ENCODE measurements around the gene RDH11. TPM values are rescaled to one million over a fixed set of nuclear protein-coding genes. Genes with fewer than 3 reads are reported as not detected.

The RDH11 gene, protein sequence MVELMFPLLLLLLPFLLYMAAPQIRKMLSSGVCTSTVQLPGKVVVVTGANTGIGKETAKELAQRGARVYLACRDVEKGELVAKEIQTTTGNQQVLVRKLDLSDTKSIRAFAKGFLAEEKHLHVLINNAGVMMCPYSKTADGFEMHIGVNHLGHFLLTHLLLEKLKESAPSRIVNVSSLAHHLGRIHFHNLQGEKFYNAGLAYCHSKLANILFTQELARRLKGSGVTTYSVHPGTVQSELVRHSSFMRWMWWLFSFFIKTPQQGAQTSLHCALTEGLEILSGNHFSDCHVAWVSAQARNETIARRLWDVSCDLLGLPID
- 13.9 TPM for total RNA-seq
- long read RNA-seq, transcript RDH11-201 (7 exons, 2,588 nt), result major isoform, 9 of 16 reads
- long read RNA-seq, partial matches to known transcripts, result 3 of 16 reads
- long read RNA-seq, other reads (novel, unspliced or antisense), result 2 of 16 reads

DNA sequence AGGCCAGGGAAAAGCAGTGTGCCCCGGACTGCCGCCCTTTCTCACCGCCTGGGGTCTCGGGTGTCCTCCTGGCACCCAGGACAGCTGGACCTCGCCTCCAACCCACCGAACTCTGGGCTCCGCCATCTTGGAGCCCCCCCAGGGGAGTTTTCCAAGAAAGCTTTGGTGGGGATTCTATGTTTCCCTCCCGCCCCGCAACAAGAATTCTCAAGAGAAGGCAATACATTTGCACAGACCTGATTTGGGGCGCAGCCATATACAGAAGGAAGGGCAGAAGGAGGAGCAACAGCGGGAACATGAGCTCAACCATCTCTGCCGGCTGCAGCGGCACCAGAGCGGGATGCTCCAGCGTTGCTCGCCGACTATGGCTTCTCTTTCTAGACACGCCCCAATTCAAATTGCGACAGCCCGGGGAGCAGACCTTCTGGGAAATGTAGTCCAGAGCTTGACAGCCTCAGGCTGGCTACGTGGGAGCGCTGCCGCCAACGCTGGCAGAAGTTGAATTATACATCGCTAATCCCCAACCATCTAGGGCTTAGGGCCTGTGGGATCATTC lies at the start of gene RDH11:
Gene RDH11, minus strand, starts transcription at position 371 of the 556 bp plus-strand sequence. Its CDS starts 61 bp downstream, at position 310.
- peak within 1 kb of the TSS; percentile 78 for H3K27ac ChIP-seq (replicated peaks)
- H3K4me1 ChIP-seq, result peaks cover 19% of the 10 kb centered on the region
- intact Hi-C loops (cut with micrococcal nuclease), result no loop called here
- no peaks in the 10 kb centered on the region for H3K9me3 ChIP-seq (replicated peaks)
- H3K36me3 ChIP-seq, result peaks cover 19% of the 10 kb centered on the region
- DNase-seq, result peak; percentile 79
- H3K4me3 ChIP-seq, result peak within 1 kb of the TSS; percentile 97
- no peak for TF ChIP-seq CTCF (IDR thresholded peaks at IDR 0.05; ENCODE audit: borderline replicate concordance)
- H3K27me3 ChIP-seq (ENCODE audit: low read depth), result no peaks in the 10 kb centered on the region

- H3K27me3 ChIP-seq (ENCODE audit: low read depth), result no peaks in the 10 kb centered on the region
- H3K36me3 ChIP-seq, result peaks cover 24% of the 10 kb centered on the region
- H3K27ac ChIP-seq (replicated peaks), result no peak overlapping the region
- no peak for DNase-seq
- no peak overlapping the region for H3K4me3 ChIP-seq
- peaks cover 7% of the 10 kb centered on the region for H3K4me1 ChIP-seq
- no peak for TF ChIP-seq CTCF (IDR thresholded peaks at IDR 0.05; ENCODE audit: borderline replicate concordance)
- intact Hi-C loops (cut with micrococcal nuclease), result no loop called here
- H3K9me3 ChIP-seq (replicated peaks), result no peaks in the 10 kb centered on the region
These were observed 48.5 kb upstream of the RDH11 start for GRCh38 chr14:67744046-67744445.

GRCh38 chr14:67738740-67739504 lies 43.4 kb upstream of the RDH11 start:
- intact Hi-C loops (cut with micrococcal nuclease), result no loop called here
- Histone ChIP-seq H3K4me3 (no peak overlapping the region), H3K27me3 (ENCODE audit: low read depth) (no peaks in the 10 kb centered on the region), H3K36me3 (no peaks in the 10 kb centered on the region), H3K9me3 (replicated peaks) (no peaks in the 10 kb centered on the region), H3K27ac (replicated peaks) (peak overlapping the region; percentile 21), H3K4me1 (peaks cover 28% of the 10 kb centered on the region)
- DNase-seq, result peak; percentile 55
- no peak for TF ChIP-seq CTCF (IDR thresholded peaks at IDR 0.05; ENCODE audit: borderline replicate concordance)

- no peak for DNase-seq
- Histone ChIP-seq H3K27ac (replicated peaks) (no peak overlapping the region), H3K4me3 (no peak overlapping the region), H3K36me3 (no peaks in the 10 kb centered on the region), H3K4me1 (peaks cover 28% of the 10 kb centered on the region), H3K27me3 (ENCODE audit: low read depth) (no peaks in the 10 kb centered on the region), H3K9me3 (replicated peaks) (no peaks in the 10 kb centered on the region)
- intact Hi-C loops (cut with micrococcal nuclease), result no loop called here
- no peak for TF ChIP-seq CTCF (IDR thresholded peaks at IDR 0.05; ENCODE audit: borderline replicate concordance)
These were observed 41.2 kb upstream of the RDH11 start for GRCh38 chr14:67736771-67737170.

GRCh38 chr14:67735336-67736147 lies 40.0 kb upstream of the RDH11 start:
- Histone ChIP-seq H3K4me3 (no peak overlapping the region), H3K4me1 (peaks cover 28% of the 10 kb centered on the region), H3K36me3 (no peaks in the 10 kb centered on the region), H3K27ac (replicated peaks) (peak overlapping the region; percentile 34), H3K9me3 (replicated peaks) (no peaks in the 10 kb centered on the region), H3K27me3 (ENCODE audit: low read depth) (no peaks in the 10 kb centered on the region)
- intact Hi-C loops (cut with micrococcal nuclease), result no loop called here
- TF ChIP-seq CTCF (IDR thresholded peaks at IDR 0.05; ENCODE audit: borderline replicate concordance), result no peak
- no peak for DNase-seq
